Body of pancreas (tissue), 4 donors: ENCODE results near the gene EIF3J.

Experiments used
- POLR2A ChIP-seq, 3 donors: fragments of 450-650 bp; IDR thresholded peaks; one replicate each; pipeline ENCODE4 v1.6.1; 2016; ENCODE audit warnings: antibody characterized with exemption in 3 of 3, mild to moderate bottlenecking in 2 of 3
- TF ChIP-seq, protein P1 (sequence below), 7 experiments: fragments of 450-650 bp in 4 of 7; fragments of 200-600 bp in 3 of 7; sonication (generic) in 3 of 7; IDR thresholded peaks; one replicate each; pipeline ENCODE4 v1.5.1; 2016 to 2019; ENCODE audit warnings: antibody characterized with exemption in 7 of 7

DNA sequence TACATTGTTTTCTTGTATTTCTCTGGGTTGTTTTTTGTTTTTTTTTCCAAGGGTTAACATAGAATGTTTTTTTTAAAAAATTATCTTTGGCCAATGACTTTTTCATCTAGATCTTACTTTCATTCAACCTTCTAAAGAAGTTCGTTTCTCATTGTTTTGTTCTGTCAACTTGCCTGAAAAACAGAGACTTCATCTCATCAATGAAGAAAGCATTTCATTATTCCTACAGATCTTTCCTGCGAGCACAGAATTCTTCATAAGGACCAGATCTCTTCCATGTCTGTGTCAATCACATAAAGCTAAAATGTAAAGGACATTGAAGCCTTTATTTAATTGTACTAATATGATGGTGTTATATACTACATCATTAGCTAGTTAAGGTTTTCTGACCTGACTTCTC is 9.7 kb upstream of the EIF3J start:
- TF ChIP-seq, protein P1, sequence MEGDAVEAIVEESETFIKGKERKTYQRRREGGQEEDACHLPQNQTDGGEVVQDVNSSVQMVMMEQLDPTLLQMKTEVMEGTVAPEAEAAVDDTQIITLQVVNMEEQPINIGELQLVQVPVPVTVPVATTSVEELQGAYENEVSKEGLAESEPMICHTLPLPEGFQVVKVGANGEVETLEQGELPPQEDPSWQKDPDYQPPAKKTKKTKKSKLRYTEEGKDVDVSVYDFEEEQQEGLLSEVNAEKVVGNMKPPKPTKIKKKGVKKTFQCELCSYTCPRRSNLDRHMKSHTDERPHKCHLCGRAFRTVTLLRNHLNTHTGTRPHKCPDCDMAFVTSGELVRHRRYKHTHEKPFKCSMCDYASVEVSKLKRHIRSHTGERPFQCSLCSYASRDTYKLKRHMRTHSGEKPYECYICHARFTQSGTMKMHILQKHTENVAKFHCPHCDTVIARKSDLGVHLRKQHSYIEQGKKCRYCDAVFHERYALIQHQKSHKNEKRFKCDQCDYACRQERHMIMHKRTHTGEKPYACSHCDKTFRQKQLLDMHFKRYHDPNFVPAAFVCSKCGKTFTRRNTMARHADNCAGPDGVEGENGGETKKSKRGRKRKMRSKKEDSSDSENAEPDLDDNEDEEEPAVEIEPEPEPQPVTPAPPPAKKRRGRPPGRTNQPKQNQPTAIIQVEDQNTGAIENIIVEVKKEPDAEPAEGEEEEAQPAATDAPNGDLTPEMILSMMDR (IDR thresholded peaks at IDR 0.05), result no peak
- no peak for TF ChIP-seq POLR2A (IDR thresholded peaks at IDR 0.05)
